Brain microvascular endothelial cell (primary cell): ENCODE measurements around the gene MROH2A.
"Not testable (repeated sequence)": the region's sequence is repeated elsewhere in the genome, so short reads cannot be mapped to it uniquely, and the experiment has no call there.

Experiments used
- DNase-seq: peaks from one replicate; pipeline ENCODE4 v3.0.0-alpha.2; 2020
- H3K27ac ChIP-seq: fragments of 250-450 bp; sonication (Bioruptor Pico); 2 replicates; pipeline ENCODE4 v1.5.1; 2020; ENCODE audit warnings: mild to moderate bottlenecking, moderate library complexity
- H3K27me3 ChIP-seq: fragments of 250-450 bp; sonication (Bioruptor Pico); replicated peaks from 2 replicates; pipeline ENCODE4 v1.5.1; 2020; ENCODE audit warnings: mild to moderate bottlenecking
- H3K36me3 ChIP-seq: fragments of 250-450 bp; sonication (Bioruptor Pico); replicated peaks from 2 replicates; pipeline ENCODE4 v1.5.1; 2020; ENCODE audit warnings: mild to moderate bottlenecking
- H3K4me3 ChIP-seq: 2 replicates; pipeline ENCODE4 v1.5.1; 2011; ENCODE audit warnings: low read depth, mild to moderate bottlenecking, control low read depth, low read length, moderate library complexity
- CTCF ChIP-seq: IDR thresholded peaks from 2 replicates; pipeline ENCODE4 v1.5.1; 2011; ENCODE audit warnings: low read depth, mild to moderate bottlenecking, moderate library complexity, low read length, control low read depth, inconsistent platforms; ENCODE audit errors: missing control alignments
- in situ Hi-C: cut with HindIII; loops from 2 replicates; pipeline ENCODE4 v1.10.0; 2017; ENCODE audit warnings: low sequenced_read_pairs, low pct_ligation_motif_present

Gene MROH2A

DNA sequence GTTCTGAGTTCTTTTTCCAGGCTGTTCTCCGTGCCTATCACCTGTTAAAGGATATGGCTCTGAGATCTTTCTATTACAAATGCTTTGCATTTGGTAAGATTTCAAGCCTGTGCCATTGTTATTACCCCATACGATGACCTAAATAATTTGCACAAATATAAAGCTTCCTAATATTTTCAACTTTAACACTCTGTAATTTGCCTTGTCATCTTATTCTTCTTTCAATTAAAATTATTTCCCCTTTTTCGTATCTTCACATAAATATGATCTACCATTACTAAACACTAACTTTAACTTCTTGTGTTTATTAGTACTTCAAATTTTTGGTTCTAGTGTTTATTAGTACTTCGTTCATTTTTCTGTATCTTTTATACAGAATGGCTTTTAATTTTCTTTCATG is 93.3 kb downstream of the MROH2A start:
- in situ Hi-C loops = no loop called here

DNA sequence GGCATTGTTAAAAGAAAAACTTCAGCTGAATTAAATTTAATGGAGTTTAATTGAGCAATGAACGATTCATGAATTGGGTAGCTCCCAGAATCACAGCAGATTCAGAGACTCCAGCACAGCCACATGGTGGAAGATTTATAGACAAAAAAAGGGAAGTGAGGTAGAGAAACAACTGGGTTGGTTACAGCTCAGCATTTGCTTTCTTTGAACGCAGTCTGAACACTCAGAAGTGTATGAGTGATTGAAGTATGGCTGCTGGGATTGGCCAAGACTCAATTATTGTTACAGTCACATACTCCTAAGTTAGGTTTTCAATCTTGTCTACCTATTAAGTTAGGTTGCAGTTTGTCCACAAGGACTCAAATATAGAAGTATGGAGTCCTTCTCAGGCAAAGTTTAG is 94.0 kb downstream of the MROH2A start:
- DNase-seq, H3K27me3 ChIP-seq, H3K4me3 ChIP-seq, H3K27ac ChIP-seq, in situ Hi-C loops, H3K36me3 ChIP-seq: not testable (repeated sequence)

More for the DNA sequence above, 93.3 kb downstream of the MROH2A start:
- H3K27ac ChIP-seq = no peak overlapping the region
- TF ChIP-seq CTCF = no peak
- no peak overlapping the region for H3K4me3 ChIP-seq
- DNase-seq = no peak
- no peaks in the 10 kb centered on the region for H3K27me3 ChIP-seq
- no peaks in the 10 kb centered on the region for H3K36me3 ChIP-seq

DNA sequence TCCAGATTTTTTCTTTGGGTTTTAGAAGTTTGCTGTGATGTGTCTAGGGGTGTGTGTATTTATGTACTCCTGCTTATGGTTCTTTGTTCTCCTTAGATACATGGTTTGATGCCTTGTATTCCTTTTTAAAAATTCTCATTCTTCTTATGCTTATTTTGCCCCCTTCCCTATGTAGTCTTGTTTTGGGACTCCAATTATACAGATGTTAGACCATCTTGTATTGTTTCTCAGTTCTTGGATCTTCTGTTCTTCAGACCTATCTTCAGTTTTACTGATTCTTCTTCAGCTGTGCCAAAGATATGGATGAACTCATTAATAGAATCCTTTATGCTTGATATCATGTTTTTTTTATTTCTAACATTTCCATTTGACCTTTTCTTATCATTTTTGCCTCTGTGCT is 104.2 kb downstream of the MROH2A start:
- DNase-seq = no peak
- H3K36me3 ChIP-seq = no peaks in the 10 kb centered on the region
- H3K27me3 ChIP-seq = no peaks in the 10 kb centered on the region
- TF ChIP-seq CTCF = no peak
- in situ Hi-C loops = no loop called here
- H3K27ac ChIP-seq = no peak overlapping the region
- H3K4me3 ChIP-seq = no peak overlapping the region
